ENCODE data around the gene PLXNA3.

Gene PLXNA3

DNA sequence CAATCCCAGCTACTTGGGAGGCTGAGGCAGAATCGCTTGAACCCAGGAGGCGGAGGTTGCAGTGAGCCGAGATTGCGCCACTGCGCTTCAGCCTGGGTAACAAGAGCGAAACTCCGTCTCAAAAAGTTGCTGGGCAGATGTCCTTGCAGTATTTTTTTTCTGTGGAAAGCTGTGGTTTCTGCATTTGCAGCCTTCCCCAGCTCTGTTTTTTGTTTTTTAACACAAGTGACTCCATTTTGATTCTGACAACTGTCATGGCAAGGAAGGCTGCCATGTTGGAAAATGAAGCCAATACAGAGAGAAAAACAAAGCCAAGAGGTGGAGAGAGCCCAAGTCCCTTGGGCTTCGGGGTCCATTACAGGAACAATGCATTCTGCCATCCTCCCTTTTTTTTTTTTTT is 44.0 kb downstream of the PLXNA3 start:
- no peak for DNase-seq (ENCODE audit: low spot score)

DNA sequence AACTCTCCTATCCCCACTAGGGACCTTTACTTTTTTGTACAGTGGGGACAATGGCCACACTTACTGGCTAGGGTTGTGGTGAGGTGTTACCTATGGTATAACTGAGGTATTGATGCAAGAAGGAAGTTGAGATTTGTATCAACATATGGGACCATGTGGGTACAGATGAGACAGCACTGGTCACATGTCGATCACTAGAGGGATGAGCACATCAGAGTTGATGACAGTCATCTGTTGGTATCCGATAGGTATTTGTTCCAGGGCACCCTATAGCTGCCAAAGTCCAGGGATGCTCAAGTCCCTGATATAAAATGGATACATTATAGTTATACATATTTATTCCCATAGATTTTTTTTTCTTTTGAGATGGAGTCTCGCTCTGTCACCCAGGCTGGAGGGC is 44.9 kb downstream of the PLXNA3 start:
- no peak for DNase-seq (ENCODE audit: low spot score)

DNA sequence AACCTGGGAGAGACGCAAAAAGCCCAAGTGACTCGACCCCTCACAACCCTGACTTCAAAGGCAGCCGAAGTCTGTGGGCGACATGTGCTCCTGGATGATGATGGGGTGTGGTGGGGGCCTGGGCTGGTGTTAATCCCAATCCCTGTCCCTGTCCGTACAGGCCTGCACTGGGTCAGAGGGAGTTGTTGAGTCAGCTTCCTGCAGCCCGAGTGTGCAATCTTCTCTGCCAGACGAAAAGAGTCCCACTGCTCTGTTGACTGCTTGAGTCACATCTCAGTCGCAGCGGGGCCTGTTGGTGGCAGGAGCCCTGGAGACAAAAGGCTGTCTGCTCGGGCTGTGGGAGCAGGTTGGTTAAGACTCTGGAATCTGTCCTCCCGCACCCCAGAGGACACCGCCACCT is 47.7 kb downstream of the PLXNA3 start:
- peak; percentile 28 for DNase-seq (ENCODE audit: low spot score)

DNA sequence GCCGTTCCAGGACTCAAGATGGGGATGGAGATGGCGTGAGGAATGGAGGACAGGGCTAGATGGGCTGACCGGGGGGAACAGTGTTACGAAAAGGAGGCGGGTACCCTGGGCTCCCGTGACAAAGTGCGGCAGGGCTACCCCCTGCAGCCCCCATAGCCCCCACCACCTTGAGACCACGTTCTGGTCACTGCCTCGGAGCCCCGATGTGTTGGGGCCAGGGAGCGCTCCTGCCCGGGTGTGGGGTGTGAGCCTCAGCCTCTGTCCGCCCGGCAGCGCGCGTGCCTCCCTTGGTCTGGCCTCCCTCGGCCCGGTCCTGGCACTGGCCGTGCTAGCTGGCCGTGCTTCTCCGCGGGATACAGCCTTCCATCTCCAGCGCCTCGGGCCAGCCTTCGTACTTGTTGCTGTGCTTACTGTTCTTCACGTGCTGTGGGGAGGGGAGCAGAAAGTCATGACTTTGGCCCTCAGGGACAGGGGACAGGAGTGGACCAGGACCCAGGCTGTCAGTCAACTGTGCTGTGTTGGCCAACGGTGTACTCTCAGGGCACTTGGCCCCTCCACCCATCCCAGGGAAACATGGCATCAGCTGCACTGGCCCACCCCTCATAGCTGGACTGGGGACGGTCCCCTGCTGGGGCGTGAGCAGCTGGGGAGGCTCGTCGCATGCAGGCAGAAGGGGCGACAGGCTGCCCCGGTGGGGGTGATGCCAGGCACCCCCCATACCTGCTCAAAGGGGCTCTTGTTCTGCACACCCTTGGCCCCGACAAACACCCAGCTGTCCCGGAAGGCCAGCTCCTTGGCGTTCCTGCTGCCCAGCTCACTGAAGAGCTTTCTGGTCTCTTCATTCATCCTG is 48.6 kb downstream of the PLXNA3 start:
- DNase-seq (ENCODE audit: low spot score), result no peak

DNA sequence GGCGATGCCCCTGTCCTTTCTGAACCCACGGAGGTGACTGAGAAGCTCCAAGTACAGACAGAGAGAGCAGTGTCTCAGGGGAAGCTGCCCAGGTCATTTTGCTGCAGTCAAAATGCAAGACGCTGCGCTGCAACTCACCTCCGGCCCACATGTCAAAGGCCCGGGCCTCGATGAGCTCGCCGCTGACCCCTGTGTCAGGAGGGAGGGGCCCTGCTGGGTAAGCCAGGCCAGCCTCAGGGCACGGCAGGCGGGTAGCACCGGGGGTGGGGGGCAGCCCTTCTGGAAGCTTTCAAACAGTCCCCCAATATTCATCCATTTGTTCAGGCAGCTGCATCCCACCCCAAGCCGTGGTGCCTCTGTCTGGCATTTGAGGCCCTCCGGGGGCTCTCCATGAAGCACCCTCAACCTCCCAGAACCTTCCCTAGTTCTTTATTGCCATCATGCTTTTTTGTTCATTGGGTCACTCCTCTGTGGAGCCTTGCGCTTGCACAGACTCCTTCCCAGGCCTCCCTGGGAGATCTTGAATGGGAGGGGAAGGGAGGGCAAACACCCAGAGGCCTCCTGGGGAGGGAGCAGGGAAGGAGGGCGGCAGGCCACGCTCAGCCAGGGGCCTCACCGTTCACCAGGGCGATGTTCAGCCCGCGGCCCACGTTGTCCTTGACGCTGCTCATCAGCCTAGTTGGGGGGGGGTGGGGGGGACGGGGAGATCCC is 49.7 kb downstream of the PLXNA3 start:
- no peak for DNase-seq (ENCODE audit: low spot score)

DNA sequence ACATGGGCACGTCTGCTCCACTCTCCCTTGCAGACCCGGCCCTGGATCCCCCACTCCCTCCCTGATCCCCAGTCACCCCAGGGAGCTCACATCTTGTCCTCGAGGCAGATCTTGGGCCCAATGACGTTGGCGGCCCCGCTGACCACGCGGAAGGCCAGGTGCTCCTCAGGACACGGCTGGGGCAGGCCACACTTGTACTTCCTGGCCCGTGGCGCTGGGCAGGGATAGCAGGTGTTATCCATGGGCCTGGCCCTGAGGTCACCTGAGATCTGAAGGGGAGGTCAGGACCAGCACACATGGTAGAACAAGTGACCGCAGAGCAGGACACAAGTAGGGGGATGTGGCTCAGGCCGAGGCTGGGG is 50.3 kb downstream of the PLXNA3 start:
- DNase-seq (ENCODE audit: low spot score), result no peak

DNA sequence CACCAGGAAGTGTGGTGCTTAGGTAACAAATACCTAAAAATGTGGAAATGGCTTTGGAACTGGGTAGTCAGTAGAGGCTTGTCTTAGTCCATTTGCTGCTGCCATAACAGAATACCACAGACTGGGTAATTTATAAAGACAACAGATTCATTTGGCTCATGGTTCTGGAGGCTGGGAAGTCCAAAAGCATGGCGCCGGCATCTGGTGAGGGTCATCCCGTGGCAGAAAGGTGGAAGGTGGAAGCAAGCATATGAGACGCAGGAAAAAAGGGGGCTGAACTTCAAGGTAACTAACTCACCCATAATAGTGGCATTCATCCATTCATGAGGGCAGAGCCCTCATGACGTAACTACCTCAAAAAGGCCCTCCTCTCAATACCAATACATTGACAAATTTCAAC is 51.4 kb downstream of the PLXNA3 start:
- no peak for DNase-seq (ENCODE audit: low spot score)

DNA sequence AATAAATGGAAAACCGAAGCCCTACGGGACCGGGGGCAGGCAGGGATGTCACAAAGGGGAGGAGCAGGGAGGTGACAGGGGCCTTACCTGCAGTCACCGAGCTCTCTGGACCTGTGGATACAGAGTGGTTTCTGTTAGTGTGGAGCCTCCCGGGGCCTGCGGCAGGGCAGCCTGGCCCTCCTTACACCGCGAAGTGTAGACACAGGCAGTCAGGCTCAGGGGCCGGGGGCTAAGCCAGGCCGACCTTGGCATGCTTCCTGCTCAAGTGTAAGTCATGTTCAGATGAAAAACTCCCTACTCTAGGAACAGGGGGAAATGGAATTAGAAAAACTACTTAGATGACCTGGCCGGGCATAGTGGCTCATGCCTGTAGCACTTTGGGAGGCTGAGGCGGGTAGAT is 53.7 kb downstream of the PLXNA3 start:
- no peak for DNase-seq (ENCODE audit: low spot score)

DNA sequence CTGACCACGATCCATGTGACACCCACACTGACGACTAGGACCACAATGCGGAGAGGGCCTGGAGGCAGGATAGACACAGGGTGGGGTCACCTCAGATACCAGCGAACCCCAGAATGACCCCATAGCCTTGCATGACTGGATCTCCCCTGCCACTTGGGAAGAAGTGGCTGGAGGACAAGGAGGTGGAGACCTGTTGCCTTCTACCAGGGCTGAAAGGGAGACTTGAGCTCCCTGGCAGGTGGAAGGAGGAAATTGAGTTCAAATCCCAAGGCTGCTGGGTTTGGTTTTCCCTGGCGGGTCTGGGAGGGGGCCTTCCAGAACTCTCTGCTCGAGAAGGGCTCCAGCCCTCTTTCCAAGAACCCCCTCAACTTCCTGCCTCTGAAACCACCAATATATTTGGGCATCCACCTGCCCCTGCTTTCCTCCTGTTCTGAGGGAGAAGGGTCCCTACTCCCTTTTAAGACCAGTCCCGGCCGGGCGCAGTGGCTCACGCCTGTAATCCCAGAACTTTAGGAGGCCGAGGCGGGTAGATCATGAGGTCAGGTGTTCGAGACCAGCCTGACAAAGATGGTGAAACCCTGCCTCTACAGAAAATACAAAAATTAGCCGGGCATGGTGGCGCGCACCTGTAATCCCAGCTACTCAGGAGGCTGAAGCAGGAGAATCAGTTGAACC is 54.9 kb downstream of the PLXNA3 start:
- DNase-seq (ENCODE audit: low spot score), result no peak

DNA sequence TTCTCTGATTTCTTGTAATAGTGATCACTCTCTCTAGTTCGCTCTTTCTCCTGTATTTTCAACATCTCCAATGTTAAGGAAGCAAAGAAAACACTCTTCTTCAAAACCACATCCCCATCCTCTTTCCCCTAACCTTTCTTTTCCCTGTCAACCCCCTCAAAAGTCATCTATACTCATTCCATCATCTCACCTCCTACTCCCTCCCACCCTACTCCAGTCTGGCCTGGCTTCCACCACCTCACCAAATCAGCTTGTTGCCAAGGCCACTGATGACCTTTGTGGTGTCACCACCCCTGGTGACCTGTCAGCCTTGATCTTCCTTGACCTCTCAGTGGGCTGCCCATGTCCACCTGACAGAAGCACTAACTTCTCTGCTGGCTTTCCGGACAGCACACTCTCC is 55.6 kb downstream of the PLXNA3 start:
- no peak for DNase-seq (ENCODE audit: low spot score)

DNA sequence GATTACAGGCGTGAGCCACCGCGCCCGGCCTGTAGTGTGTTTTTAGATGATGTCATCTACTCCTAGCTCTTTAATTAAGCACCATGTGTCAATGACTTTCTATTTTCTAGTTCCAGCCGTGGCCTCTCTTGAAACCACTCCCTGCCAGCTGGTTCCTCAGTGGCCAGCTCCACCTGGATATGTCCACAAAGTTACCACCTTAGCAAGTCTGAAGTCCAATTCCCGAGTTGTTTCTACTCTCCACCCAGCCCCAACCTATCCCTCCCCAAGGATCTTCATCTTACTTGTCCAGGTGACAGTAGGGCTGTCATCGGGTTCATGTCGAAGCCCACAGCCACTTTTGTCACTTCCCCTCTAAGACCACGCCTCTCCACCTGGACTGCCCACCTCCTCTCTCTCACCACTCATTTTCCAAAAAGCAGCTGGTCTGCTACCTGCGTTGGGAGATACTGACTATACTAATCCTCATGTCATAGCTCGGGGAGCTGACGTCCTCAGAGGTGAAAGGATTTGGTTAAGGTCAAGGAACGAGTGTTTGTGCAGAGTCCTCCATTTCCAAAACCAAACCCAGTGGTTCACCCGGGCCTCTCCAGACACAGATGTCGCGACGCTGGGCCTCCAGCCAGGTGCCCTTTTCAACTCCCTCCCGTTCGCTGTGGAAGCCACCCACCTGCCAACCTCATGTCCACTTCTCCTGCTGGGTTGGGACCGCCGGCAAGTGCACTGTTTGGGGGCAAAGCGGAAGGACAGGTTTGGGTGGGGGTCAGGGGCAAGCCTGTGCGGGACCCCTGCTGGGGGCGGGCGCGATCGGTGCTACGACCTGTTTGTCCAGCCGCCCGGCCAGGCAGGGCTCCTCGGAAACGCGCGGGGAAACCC is 57.2 kb downstream of the PLXNA3 start:
- DNase-seq (ENCODE audit: low spot score), result no peak

DNA sequence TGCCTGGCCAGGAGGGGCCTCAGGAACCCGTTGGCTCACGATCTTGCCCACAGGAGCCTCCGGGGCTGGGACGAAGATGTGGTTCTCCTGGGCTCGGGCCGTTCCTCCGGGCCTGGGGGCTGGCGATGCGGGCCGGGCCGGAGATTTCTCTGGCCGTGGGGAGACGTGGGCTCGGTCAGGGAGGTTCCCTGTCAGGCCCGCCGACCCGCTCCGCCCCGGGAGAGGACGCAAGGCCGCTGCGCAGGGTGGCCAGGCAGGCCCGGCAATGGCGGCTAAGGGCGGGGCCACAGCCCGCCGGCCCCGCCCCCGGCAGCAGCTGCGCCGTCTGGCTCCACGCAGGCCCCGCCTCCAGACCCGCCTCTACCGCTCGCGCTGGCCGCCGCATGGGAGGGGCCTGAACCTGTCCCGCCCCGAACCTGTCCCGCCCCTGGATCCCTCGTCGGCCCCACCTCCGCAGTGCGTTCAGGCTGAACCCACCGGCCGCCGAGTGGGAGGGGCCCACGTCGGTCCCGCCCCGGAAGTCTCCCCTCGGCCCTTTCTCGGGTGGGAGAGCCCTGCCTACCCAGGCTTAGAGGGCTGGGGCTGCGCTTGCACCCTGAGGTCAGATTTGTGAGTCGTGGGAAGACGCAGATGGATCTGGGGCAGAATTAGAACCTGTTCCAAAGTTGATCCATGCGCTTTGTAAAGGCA is 58.0 kb downstream of the PLXNA3 start, which contains the start of gene FAM3A:
FAM3A (minus strand) TSS at position 267 of the 690 bp plus-strand sequence. CDS start 460 bp downstream, outside the sequence.
- peak; percentile 93 for DNase-seq (ENCODE audit: low spot score)

DNA sequence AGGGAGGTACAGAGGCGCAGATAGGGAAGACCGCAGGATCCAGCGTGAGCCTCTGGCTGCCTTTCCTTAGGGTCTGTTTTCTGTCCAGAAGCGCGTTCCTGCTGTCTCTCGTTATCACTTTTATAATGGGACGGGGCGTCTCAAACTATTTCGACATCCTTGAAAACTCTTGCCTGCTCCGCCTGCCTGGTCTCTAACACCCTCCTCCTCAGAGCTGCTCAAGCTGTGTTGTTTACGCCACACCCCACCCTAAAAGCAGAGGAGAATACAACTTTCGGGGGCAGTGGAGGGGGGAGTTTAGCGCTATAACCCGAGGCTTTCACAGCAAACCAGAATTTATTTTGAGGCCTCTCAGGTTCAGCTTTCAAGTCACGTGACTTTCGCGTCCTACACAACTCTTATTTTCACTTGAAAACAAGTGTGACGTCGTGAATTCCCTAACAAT is 58.6 kb downstream of the PLXNA3 start:
- DNase-seq (ENCODE audit: low spot score), result peak; percentile 18

DNA sequence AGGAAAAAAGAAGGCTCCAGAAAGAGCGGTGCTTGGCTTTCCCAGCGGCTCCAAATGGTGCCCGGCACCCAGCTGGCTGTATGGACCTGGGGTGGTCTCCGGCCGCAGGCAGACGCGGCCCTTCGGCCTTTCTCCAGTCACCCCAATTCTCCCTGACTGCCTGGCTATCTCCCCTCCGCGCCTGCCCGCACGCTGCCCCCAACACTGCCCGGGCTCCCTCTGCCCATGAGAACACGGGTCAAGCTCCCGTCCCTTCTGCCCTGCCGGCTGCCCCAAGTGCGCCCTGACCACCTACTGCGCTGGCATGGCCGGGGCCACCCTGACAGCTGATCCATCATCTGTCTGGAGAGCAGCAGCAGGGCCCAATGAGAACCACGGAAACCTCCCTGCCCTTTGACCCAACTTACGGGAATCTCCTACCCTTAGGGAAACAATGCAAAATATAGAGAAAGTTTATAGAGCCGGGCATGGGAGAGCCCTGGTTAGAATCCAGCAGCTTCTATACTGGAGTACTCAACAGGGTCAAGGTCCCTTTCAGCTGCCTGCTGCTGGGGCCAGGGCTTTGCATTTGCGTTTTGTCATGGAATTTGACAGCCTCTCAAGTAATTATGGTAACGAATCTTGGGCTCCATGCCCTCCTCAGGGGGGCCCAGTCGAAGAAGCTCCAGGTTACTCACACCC is 59.2 kb downstream of the PLXNA3 start:
- DNase-seq (ENCODE audit: low spot score), result no peak

DNA sequence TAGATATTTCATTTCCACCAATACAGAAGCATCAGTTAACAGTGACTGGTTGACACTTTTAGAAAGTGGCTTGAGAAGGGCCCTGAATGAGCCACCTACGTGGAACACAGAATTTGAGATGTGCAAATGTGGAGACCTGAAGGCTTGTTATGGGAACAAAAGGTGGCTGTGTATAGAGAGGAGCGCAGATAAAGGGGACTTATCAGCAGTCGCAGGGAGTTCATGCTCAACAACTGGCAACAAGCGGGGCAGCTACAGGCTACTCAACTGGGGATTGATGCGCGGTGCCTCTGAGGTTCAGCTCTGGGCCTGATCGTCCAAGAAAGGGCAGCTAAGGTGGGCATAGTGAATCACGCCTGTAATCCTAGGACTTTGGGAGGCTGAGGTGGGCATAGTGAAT is 61.3 kb downstream of the PLXNA3 start:
- no peak for DNase-seq (ENCODE audit: low spot score)

DNA sequence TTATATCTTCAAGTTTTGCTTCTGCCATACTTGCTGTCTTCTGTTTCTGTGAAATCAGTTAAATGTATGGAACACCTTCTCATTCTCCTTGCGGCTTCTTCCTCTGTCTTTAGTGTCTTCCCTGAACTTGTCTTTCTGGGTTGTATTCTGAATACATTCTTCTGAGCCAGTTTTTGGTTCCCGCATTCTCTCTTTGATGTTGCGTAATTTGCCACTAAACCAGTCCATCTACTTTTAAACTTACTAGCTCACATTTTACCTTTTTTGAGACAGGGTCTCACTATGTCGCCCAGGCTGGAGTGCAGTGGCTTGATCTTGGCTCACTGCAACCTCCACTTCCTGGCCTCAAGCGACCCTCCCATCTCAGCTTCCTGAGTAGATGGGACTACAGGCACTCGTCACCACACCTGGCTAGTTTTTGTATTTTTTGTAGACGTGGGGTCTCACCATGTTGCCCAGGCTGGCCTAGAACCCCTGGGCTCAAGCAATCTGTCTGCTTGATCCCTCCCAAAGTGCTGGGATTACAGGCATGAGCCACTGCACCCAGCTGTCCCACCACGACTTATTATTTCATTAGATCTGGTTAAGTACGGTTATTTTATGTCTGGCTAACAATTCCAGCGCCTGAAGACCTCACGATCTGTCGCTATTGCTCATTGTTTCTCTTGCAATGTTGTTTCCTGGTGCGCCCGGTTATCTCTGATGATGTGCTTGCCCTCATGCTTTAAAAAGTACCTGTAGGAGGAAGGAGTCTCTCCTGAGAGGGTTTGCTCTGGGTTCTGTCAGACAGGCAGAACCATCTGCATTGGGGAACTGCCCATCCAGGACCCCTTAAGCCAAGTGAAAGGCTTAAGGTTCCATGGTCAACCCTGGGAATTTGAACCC is 67.8 kb downstream of the PLXNA3 start:
- DNase-seq (ENCODE audit: low spot score), result no peak

DNA sequence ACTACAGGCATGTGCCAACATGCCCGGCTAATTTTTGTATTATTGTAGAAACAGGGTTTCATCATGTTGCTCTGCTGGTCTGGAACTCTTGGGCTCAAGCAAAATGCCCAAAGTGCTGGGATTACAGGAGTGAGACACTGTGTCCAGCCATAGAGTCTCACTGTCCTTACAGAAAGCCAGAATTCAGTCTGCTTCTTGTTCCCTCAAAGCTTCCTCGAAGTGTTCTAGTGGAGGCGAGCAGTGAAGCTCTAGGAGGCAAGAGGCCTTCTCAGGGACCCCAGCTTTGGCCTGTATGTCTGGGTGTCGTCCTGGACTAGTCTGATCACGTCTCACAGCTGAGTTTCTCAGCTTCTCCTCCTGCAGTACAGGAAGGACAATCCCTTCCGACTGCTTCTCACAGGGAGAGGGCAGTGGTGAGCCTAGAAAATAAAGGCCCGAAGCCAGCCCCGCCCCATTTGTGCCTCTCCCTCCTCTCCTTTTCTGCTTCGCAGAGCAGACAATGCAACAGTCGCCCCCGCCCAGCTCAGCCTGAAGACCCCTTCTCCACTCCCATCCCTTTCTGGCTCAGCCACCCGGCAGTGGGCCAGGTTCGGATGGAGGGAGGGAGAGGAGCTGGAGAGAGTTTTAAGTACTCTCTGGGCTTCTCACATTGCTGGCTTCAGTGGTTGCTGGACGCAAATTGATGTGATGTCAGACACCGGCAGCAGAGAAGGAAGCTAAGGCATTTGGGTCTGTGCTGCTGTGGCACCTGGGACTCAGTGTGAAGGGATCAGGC is 69.0 kb downstream of the PLXNA3 start:
- peak; percentile 72 for DNase-seq (ENCODE audit: low spot score)

All from GM03348 (cell line).